IPS-20b (cell line): ENCODE results near the gene MAML1.
"Not testable (repeated sequence)": the region's sequence is repeated elsewhere in the genome, so short reads cannot be mapped to it uniquely, and the experiment has no call there.

Experiments
- H3K27ac ChIP-seq: one replicate; pipeline ENCODE4 v1.5.1; 2013; ENCODE audit warnings: low read length
- H3K27me3 ChIP-seq: 2 replicates; pipeline ENCODE4 v1.6.1; 2013; ENCODE audit warnings: mild to moderate bottlenecking, low read length, inconsistent platforms; ENCODE audit not compliant: insufficient read depth
- H3K36me3 ChIP-seq: 2 replicates; pipeline ENCODE4 v1.6.1; 2013; ENCODE audit warnings: low read depth, mild to moderate bottlenecking, inconsistent platforms, low read length, moderate library complexity; ENCODE audit not compliant: insufficient read depth
- H3K4me1 ChIP-seq: 2 replicates; pipeline ENCODE4 v1.6.1; 2013; ENCODE audit warnings: mild to moderate bottlenecking, control low read depth, inconsistent platforms, low read length, moderate library complexity; ENCODE audit not compliant: insufficient read depth
- H3K4me3 ChIP-seq: 2 replicates; pipeline ENCODE4 v1.5.1; 2013; ENCODE audit warnings: mild to moderate bottlenecking, low read length, inconsistent platforms
- H3K9ac ChIP-seq: 2 replicates; pipeline ENCODE4 v1.6.1; 2013; ENCODE audit warnings: low read depth, mild to moderate bottlenecking, inconsistent platforms, low read length, moderate library complexity
- H3K9me3 ChIP-seq: 2 replicates; pipeline ENCODE4 v1.6.1; 2013; ENCODE audit warnings: mild to moderate bottlenecking, low read depth, low read length, inconsistent platforms; ENCODE audit not compliant: insufficient read depth

The MAML1 gene

GRCh38 chr5:179786861-179787260, 54.2 kb downstream of the MAML1 start:
- Histone ChIP-seq H3K4me1 (no peaks in the 10 kb centered on the region), H3K27ac (no peak overlapping the region), H3K27me3 (no peaks in the 10 kb centered on the region), H3K9me3 (no peaks in the 10 kb centered on the region), H3K36me3 (no peaks in the 10 kb centered on the region), H3K4me3 (no peak overlapping the region), H3K9ac (no peak overlapping the region)

- Histone ChIP-seq H3K27ac (no peak overlapping the region), H3K9ac (no peak overlapping the region), H3K27me3 (no peaks in the 10 kb centered on the region), H3K9me3 (no peaks in the 10 kb centered on the region), H3K4me3 (no peak overlapping the region), H3K4me1 (no peaks in the 10 kb centered on the region), H3K36me3 (no peaks in the 10 kb centered on the region)
These were observed 55.7 kb downstream of the MAML1 start for GRCh38 chr5:179788193-179788854.

- H3K9ac ChIP-seq, H3K9me3 ChIP-seq, H3K27me3 ChIP-seq, H3K4me3 ChIP-seq, H3K4me1 ChIP-seq, H3K36me3 ChIP-seq, H3K27ac ChIP-seq: not testable (repeated sequence)
These were observed 56.7 kb downstream of the MAML1 start for GRCh38 chr5:179789278-179789677.

- Histone ChIP-seq H3K36me3 (peaks cover 3% of the 10 kb centered on the region; the same call in 1 of the 2 replicates), H3K27me3 (0 out of 2 replicates have a peak, but pooled peaks cover 6% of the 10 kb centered on the region), H3K9ac (no peak overlapping the region), H3K4me3 (no peak overlapping the region), H3K9me3 (no peaks in the 10 kb centered on the region), H3K4me1 (peaks cover 7% of the 10 kb centered on the region; the same call in 1 of the 2 replicates), H3K27ac (no peak overlapping the region)
These were observed 59.4 kb downstream of the MAML1 start for GRCh38 chr5:179791881-179792611.

- Histone ChIP-seq H3K9me3 (no peaks in the 10 kb centered on the region), H3K27me3 (0 out of 2 replicates have a peak, but pooled peaks cover 6% of the 10 kb centered on the region), H3K4me1 (peaks cover 7% of the 10 kb centered on the region; the same call in 1 of the 2 replicates), H3K4me3 (no peak overlapping the region), H3K36me3 (peaks cover 9% of the 10 kb centered on the region; the same call in 1 of the 2 replicates), H3K27ac (no peak overlapping the region), H3K9ac (no peak overlapping the region)
These were observed 60.2 kb downstream of the MAML1 start for GRCh38 chr5:179792612-179793467.

GRCh38 chr5:179793468-179794139, 61.0 kb downstream of the MAML1 start, which contains the start of gene LTC4S:
TSS of gene LTC4S (plus strand) at chr5:179793986. CDS start at chr5:179794081, 95 bp downstream.
- H3K4me1 ChIP-seq: peaks cover 7% of the 10 kb centered on the region; the same call in 1 of the 2 replicates
- 0 out of 2 replicates have a peak within 1 kb of the TSS, but pooled peaks have one; percentile 59 for H3K9ac ChIP-seq
- H3K36me3 ChIP-seq: peaks cover 17% of the 10 kb centered on the region; the same call in 1 of the 2 replicates
- peak within 1 kb of the TSS; percentile 66; the same call in 1 of the 2 replicates for H3K4me3 ChIP-seq
- 0 out of 2 replicates have a peak, but pooled peaks cover 6% of the 10 kb centered on the region for H3K27me3 ChIP-seq
- no peaks in the 10 kb centered on the region for H3K9me3 ChIP-seq
- no peak within 1 kb of the TSS for H3K27ac ChIP-seq

GRCh38 chr5:179794171-179794570, 61.5 kb downstream of the MAML1 start:
- peaks cover 7% of the 10 kb centered on the region; the same call in 1 of the 2 replicates for H3K4me1 ChIP-seq
- H3K27ac ChIP-seq: no peak overlapping the region
- H3K9me3 ChIP-seq: no peaks in the 10 kb centered on the region
- no peak overlapping the region for H3K4me3 ChIP-seq
- no peak overlapping the region for H3K9ac ChIP-seq
- H3K36me3 ChIP-seq: peaks cover 22% of the 10 kb centered on the region
- H3K27me3 ChIP-seq: 0 out of 2 replicates have a peak, but pooled peaks cover 6% of the 10 kb centered on the region

GRCh38 chr5:179794575-179794974, 62.0 kb downstream of the MAML1 start:
- Histone ChIP-seq H3K9me3 (no peaks in the 10 kb centered on the region), H3K36me3 (peaks cover 26% of the 10 kb centered on the region), H3K27me3 (0 out of 2 replicates have a peak, but pooled peaks cover 6% of the 10 kb centered on the region), H3K9ac (0 out of 2 replicates have a peak overlapping the region, but pooled peaks have one; percentile 59), H3K27ac (no peak overlapping the region), H3K4me1 (peaks cover 7% of the 10 kb centered on the region; the same call in 1 of the 2 replicates), H3K4me3 (peak overlapping the region; percentile 66; the same call in 1 of the 2 replicates)

GRCh38 chr5:179795049-179795862, 62.6 kb downstream of the MAML1 start:
- Histone ChIP-seq H3K9ac (peak overlapping the region; percentile 59; the same call in 1 of the 2 replicates), H3K27ac (no peak overlapping the region), H3K27me3 (0 out of 2 replicates have a peak, but pooled peaks cover 6% of the 10 kb centered on the region), H3K4me1 (peaks cover 7% of the 10 kb centered on the region; the same call in 1 of the 2 replicates), H3K9me3 (no peaks in the 10 kb centered on the region), H3K36me3 (peaks cover 31% of the 10 kb centered on the region), H3K4me3 (peak overlapping the region; percentile 66)
